ENCODE data around the gene P2RY6.

P2RY6 gene

DNA sequence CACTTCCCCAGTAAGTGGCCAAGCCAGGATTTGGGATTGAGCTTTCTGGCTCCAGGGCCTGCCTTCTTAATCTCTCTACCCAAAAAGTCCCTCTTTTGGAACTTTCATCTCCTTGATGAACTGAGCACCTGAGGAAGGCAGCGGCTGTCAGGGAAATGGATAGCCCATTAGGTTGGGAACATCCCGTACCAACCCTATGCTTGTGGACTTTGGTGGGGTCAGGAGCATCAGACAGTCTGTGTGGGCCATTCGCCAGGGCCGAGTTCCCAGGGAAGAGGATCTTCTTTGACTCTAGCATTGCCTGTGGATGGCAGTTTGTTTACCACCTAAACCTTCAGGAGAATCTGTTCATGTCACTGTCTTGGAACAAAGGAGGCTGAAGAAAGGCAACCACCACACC, 66.1 kb downstream of the P2RY6 start:
- H3K4me3 Mint-ChIP-seq: no peak overlapping the region
- peaks cover 6% of the 10 kb centered on the region for H3K27me3 Mint-ChIP-seq (ENCODE audit: low read depth)
- no peaks in the 10 kb centered on the region for H3K9me3 Mint-ChIP-seq
- no peaks in the 10 kb centered on the region for H3K36me3 Mint-ChIP-seq (ENCODE audit: low read depth)
- no peak overlapping the region for H3K27ac Mint-ChIP-seq
- no peak for DNase-seq (ENCODE audit: low spot score)
- H3K4me1 Mint-ChIP-seq (ENCODE audit: low read depth): no peaks in the 10 kb centered on the region

DNA sequence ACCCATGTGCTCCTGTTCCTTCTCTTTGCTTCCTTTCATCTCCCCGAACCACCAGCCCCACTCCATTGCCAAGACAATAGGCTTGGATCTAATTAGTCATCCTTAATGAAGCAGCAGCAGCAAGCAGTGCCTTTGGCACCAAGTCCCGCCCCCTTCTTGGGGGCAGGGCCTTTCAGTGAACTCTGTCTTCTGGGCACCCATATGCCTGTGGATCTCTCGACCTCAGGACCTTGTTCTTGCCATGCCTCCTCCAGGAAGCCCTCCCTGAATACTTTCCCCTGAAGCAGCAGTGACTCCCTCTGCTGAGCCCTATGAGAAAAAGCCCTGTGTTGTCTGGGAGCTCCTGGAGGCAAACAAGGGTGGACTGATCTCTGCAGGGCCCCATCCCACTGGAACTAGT, 68.0 kb downstream of the P2RY6 start:
- H3K27me3 Mint-ChIP-seq (ENCODE audit: low read depth): peaks cover 3% of the 10 kb centered on the region
- H3K9me3 Mint-ChIP-seq: no peaks in the 10 kb centered on the region
- no peaks in the 10 kb centered on the region for H3K36me3 Mint-ChIP-seq (ENCODE audit: low read depth)
- H3K4me1 Mint-ChIP-seq (ENCODE audit: low read depth): no peaks in the 10 kb centered on the region
- no peak overlapping the region for H3K27ac Mint-ChIP-seq
- H3K4me3 Mint-ChIP-seq: no peak overlapping the region
- DNase-seq (ENCODE audit: low spot score): no peak

DNA sequence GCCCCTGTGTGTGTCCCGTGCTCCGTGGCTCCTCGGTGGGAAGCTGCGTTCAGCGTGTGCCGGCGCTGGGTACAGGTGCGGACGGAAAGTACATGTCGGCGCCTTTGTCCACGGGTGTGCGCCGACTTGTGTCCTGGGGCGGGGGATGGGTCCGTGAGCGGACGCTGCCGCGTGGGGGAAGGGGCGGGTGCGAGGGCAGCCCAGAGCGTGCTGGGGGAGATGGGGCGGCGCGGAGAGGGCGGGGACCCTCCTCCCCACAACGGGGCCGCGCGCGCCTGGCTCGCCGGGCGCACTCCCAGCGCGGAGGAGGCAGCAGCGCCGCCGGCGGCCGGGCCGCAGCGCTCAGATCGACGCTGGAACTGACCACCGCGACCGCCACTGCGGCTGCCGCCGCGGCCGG, 70.5 kb downstream of the P2RY6 start:
- peaks cover 3% of the 10 kb centered on the region for H3K27me3 Mint-ChIP-seq (ENCODE audit: low read depth)
- DNase-seq (ENCODE audit: low spot score): no peak
- H3K27ac Mint-ChIP-seq: no peak overlapping the region
- no peaks in the 10 kb centered on the region for H3K9me3 Mint-ChIP-seq
- no peak overlapping the region for H3K4me3 Mint-ChIP-seq
- no peaks in the 10 kb centered on the region for H3K36me3 Mint-ChIP-seq (ENCODE audit: low read depth)
- no peaks in the 10 kb centered on the region for H3K4me1 Mint-ChIP-seq (ENCODE audit: low read depth)

DNA sequence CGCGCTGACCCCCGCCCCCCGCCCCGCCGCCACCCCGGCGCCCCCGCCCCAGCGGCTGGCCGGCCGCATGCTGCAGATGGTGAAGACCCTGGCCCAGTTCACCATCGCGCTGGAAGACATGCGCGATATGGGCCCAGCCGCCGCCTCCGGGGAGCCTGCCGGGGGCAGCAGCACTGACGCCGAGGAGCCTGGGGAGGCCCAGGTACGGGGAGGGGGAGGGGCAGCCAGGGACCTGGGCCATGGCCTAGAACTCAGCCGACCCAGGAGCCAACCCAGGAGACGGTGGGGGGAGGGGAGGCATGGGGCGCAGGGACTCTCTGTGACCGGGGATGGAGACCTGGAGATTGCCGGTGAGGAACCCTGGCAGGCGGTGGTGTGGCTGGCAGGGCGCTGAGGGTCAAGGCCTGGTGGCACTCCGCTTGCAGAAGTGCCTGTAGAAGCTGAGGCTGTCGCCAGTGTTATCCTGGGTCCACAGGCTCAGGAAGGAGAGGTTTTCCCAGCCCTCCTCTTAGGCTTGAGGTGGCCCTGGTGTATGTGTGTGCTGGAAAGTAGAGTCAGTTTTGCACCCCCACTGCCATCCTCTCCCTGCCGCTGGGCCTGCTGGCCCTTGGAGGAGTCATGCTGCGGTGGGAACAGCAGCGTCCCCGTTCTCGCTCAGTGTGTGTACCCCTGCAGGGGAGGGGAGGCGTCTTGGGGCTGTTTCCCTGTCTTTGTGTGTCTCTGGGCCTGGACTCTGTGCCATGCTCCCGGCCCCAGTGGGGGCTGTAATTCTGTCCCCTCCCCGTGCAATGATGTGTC, 71.1 kb downstream of the P2RY6 start:
- Mint-ChIP-seq H3K27me3 (ENCODE audit: low read depth) (peaks cover 3% of the 10 kb centered on the region), H3K4me3 (no peak overlapping the region), H3K4me1 (ENCODE audit: low read depth) (no peaks in the 10 kb centered on the region), H3K36me3 (ENCODE audit: low read depth) (no peaks in the 10 kb centered on the region), H3K9me3 (no peaks in the 10 kb centered on the region), H3K27ac (no peak overlapping the region)
- no peak for DNase-seq (ENCODE audit: low spot score)

DNA sequence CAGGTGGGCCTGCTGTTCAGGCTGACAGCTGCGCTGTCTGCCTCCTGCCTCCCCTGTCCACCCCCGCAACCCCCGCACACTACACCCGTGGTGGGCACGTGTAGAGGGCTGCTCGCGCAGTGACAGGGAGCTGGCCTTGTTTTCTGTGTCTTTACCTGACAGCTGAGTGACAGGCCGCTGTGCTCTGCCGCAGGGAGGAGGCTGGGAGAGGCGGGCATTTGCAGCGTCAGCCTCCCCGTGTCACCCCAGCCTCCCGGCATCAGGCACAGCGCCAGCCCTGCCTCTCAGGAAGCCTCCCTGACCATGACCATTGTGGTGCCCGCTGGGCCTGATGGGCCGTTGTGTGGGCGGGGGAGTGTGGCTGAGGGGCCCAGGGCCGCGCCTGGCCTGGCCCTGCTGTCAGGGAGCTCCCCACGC, 72.1 kb downstream of the P2RY6 start:
- no peak for DNase-seq (ENCODE audit: low spot score)
- Mint-ChIP-seq H3K27me3 (ENCODE audit: low read depth) (peaks cover 3% of the 10 kb centered on the region), H3K9me3 (no peaks in the 10 kb centered on the region), H3K36me3 (ENCODE audit: low read depth) (no peaks in the 10 kb centered on the region), H3K27ac (no peak overlapping the region), H3K4me1 (ENCODE audit: low read depth) (no peaks in the 10 kb centered on the region), H3K4me3 (no peak overlapping the region)

DNA sequence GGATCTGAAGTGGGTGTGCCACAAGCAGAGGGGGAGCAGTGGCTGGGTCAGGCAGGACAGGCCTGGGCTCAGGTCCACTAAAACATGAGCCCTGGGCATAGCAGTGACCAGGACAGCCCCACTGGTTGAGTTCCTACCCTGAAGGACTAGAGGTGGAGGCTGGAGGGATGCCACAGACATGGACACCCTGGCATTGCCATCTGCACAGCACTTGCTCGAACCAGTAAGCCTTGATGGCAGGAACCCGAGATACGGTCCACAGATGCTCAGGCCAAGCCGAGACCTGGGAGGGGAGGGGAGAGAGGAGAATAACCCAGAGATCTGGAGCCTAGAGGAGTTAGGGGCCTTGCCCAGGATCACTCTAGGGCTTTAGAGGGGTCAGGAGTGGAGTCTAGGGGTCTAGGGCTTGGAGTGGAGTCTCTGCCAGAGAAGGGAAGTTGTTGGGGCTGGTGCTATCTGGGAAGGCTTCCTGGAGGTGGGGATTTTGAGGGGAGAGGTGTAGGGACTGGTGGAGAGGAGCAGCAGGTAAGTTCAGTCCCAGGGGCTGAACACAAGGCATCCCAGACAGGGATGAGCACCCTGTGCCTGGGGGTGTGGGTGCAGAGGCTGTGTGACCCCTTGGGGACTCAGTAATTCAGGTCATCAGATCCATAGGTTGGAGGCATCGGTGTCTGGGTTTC, 73.5 kb downstream of the P2RY6 start:
- no peak for DNase-seq (ENCODE audit: low spot score)
- H3K9me3 Mint-ChIP-seq: no peaks in the 10 kb centered on the region
- peaks cover 3% of the 10 kb centered on the region for H3K27me3 Mint-ChIP-seq (ENCODE audit: low read depth)
- no peak overlapping the region for H3K4me3 Mint-ChIP-seq
- no peaks in the 10 kb centered on the region for H3K36me3 Mint-ChIP-seq (ENCODE audit: low read depth)
- peak overlapping the region; percentile 48 for H3K27ac Mint-ChIP-seq
- peaks cover 8% of the 10 kb centered on the region for H3K4me1 Mint-ChIP-seq (ENCODE audit: low read depth)

DNA sequence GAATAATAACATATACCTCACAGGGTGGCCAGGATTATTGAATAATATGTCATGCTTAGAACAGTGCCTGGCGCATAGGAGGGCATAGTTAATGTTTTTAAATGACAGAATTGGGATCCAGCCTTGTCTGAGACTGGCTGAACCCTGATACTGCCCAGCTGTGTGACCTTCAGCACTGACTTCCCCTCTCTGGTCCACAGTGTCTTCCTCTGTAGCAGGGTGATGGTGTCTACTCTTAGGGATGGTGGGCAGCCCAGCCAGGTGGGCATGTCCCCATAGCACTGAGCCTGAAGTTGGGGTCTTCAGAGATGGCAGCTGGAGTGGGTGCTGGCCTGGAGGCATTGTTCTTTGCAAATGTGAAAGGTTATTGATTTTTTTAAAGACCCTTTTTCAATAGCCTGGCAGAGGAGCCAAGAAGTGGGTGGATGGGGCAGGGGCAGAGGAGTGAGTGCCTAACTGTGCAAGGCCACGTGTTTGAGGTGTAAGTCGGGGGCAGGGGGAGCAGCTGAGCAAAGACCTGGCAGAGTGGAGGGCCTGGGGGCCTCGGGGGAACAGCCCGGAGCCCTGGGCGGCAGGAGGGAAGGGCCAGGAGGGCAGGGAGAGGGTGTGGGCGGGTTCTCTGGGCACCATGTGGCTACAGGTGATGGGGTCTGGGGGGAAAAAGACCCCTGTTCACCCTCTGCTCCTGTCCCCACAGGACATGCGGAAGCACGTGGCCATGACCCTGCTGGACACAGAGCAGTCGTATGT, 74.2 kb downstream of the P2RY6 start:
- Mint-ChIP-seq H3K36me3 (ENCODE audit: low read depth) (no peaks in the 10 kb centered on the region), H3K4me1 (ENCODE audit: low read depth) (peaks cover 15% of the 10 kb centered on the region), H3K9me3 (no peaks in the 10 kb centered on the region), H3K27ac (no peak overlapping the region), H3K4me3 (no peak overlapping the region), H3K27me3 (ENCODE audit: low read depth) (peaks cover 3% of the 10 kb centered on the region)
- no peak for DNase-seq (ENCODE audit: low spot score)

DNA sequence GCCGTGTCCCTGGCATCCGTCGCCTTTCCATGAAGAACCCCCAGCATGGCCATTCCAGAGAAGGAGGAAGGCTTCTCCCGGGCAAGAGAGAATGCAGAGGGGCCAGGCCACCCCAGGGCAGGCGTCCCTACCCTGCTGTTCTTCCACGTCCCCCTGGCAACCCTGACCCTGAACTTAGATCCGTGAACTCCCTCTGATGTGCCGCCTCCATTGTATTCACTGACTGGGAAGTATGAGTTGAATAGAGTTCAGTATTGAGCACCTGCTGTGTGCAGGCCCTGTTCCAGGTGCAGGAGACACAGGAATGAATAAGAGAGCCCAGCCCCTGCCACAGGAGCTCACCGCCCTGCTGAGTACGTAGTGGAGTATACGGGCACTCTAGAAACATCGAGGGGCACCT, 74.9 kb downstream of the P2RY6 start:
- no peaks in the 10 kb centered on the region for H3K9me3 Mint-ChIP-seq
- H3K27ac Mint-ChIP-seq: no peak overlapping the region
- H3K36me3 Mint-ChIP-seq (ENCODE audit: low read depth): no peaks in the 10 kb centered on the region
- peaks cover 17% of the 10 kb centered on the region for H3K4me1 Mint-ChIP-seq (ENCODE audit: low read depth)
- H3K4me3 Mint-ChIP-seq: no peak overlapping the region
- DNase-seq (ENCODE audit: low spot score): no peak
- peaks cover 3% of the 10 kb centered on the region for H3K27me3 Mint-ChIP-seq (ENCODE audit: low read depth)
